ENCODE measurements around the gene RAB4B. TPM values are rescaled to one million over a fixed set of nuclear protein-coding genes. Genes with fewer than 3 reads are reported as not detected.

The RAB4B gene
- total RNA-seq, 2 experiments from 2014 or later: 26.6 to 26.9 TPM

DNA sequence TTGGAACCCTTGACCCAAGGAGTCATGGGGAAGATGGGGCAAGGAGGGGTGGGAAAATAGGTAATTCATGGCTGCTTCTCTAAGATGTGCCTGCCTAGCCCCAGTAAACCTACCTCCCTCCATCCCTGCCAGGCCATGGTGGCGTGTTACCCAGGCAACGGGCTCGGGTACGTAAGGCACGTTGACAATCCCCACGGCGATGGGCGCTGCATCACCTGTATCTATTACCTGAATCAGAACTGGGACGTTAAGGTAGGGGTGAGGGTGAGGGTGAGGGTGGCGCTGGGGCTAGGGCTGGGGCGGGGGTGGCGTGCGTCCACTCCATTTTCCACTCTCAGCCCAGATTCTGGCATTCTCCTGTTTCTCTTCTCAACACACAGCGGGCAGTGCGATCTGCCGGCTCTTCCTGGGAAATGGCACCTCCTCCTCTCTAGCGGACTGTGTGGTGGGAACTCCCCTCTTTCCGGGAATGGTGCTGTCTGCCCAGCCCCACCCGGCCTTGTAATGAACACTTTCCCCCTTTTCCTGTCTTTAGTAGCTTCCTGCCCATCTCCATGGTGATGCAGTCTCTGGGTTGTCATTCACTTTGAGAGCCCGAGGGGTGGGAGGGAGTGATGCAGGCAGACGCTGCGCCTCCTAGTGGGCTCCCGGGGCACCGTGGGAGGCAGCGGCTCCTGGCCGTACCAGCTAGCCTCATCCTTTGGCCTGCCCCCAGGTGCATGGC is 28.5 kb downstream of the RAB4B start:
- no peaks in the 10 kb centered on the region for H3K27me3 Mint-ChIP-seq
- Histone ChIP-seq H3K36me3 (ENCODE audit: insufficient read depth, low read length) (peaks cover 51% of the 10 kb centered on the region), H3K4me3 (ENCODE audit: low read length) (peak overlapping the region; percentile 24), H3K4me1 (ENCODE audit: insufficient read depth, low read length) (peaks cover 100% of the 10 kb centered on the region), H3K9me3 (ENCODE audit: control insufficient read depth in 1 of 2, insufficient read depth in 1 of 2, low read length in 2 of 2) (no peaks in the 10 kb centered on the region), H3K27me3 (ENCODE audit: control insufficient read depth in 1 of 2, insufficient read depth in 2 of 2, low read length in 2 of 2) (no peaks in the 10 kb centered on the region), H3K27ac (ENCODE audit: low read depth in 1 of 2, low read length in 2 of 2) (peak overlapping the region; percentile 86 to 88)
- DNase-seq (peak; percentile 66 to 95 (median 75)), ATAC-seq (ENCODE audit: poor library complexity) (peak; percentile 47)
- intact Hi-C loops (cut with DNase I, micrococcal nuclease): no loop called here
- peak overlapping the region; percentile 90 for H3K27ac Mint-ChIP-seq
- peak overlapping the region; percentile 96 for H3K4me3 Mint-ChIP-seq
- peaks cover 85% of the 10 kb centered on the region for H3K4me1 Mint-ChIP-seq (ENCODE audit: low read depth)
- peaks cover 72% of the 10 kb centered on the region for H3K36me3 Mint-ChIP-seq (ENCODE audit: low read depth)
- TF ChIP-seq, protein P1, sequence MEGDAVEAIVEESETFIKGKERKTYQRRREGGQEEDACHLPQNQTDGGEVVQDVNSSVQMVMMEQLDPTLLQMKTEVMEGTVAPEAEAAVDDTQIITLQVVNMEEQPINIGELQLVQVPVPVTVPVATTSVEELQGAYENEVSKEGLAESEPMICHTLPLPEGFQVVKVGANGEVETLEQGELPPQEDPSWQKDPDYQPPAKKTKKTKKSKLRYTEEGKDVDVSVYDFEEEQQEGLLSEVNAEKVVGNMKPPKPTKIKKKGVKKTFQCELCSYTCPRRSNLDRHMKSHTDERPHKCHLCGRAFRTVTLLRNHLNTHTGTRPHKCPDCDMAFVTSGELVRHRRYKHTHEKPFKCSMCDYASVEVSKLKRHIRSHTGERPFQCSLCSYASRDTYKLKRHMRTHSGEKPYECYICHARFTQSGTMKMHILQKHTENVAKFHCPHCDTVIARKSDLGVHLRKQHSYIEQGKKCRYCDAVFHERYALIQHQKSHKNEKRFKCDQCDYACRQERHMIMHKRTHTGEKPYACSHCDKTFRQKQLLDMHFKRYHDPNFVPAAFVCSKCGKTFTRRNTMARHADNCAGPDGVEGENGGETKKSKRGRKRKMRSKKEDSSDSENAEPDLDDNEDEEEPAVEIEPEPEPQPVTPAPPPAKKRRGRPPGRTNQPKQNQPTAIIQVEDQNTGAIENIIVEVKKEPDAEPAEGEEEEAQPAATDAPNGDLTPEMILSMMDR (IDR thresholded peaks at IDR 0.05): peak; percentile 79
- POLR2A ChIA-PET: interaction anchor here (0.6 to 4.2 kb wide), 10 partner anchors 8 to 530 kb away, joined by 3 to 59 read pairs (median 8); partner anchors contain the start of genes ACTMAP, COQ8B, EGLN2 and HNRNPUL1
- CTCF ChIA-PET: interaction anchor here (0.6 to 4.3 kb wide), 19 partner anchors 8 to 633 kb away, joined by 3 to 40 read pairs (median 4); partner anchors contain the start of genes ACTMAP, COQ8B, DMAC2 and EGLN2
- no peaks in the 10 kb centered on the region for H3K9me3 Mint-ChIP-seq

DNA sequence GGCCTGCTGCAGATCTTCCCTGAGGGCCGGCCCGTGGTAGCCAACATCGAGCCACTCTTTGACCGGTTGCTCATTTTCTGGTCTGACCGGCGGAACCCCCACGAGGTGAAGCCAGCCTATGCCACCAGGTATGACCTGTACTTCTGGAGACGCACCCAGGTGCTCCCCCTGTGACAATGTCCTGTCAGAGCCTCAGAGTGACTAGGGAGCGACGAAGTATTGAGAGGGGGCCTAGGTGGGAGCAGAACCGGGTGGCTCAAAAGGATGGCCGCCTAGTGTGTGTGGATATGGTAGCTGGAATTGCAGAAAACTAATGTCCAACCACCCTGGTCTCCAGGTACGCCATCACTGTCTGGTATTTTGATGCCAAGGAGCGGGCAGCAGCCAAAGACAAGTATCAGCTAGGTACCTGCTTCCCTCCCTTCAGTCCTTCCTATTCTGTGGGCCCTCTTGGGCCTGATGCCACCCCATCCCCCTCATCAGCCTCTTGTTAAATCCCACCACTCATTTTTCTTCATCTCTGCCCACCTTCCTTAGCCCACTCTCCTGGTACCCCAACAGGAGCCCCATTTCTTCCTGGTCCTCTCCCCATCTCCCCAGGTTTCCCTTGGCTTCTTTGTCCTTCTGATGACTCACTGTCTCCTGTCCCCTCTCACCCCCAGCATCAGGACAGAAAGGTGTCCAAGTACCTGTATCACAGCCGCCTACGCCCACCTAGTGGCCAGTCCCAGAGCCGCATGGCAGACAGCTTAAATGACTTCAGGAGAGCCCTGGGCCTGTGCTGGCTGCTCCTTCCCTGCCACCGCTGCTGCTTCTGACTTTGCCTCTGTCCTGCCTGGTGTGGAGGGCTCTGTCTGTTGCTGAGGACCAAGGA is 29.3 kb downstream of the RAB4B start:
- Mint-ChIP-seq H3K27ac (peak overlapping the region; percentile 90), H3K36me3 (ENCODE audit: low read depth) (peaks cover 67% of the 10 kb centered on the region), H3K4me3 (peak overlapping the region; percentile 96), H3K9me3 (no peaks in the 10 kb centered on the region), H3K27me3 (no peaks in the 10 kb centered on the region), H3K4me1 (ENCODE audit: low read depth) (peaks cover 85% of the 10 kb centered on the region)
- peak overlapping the region; percentile 24 for H3K4me3 ChIP-seq (ENCODE audit: low read length)
- peaks cover 100% of the 10 kb centered on the region for H3K4me1 ChIP-seq (ENCODE audit: insufficient read depth, low read length)
- H3K36me3 ChIP-seq (ENCODE audit: insufficient read depth, low read length): peaks cover 51% of the 10 kb centered on the region
- DNase-seq (peak in 2 of 14 experiments; percentile 50 to 62), ATAC-seq (ENCODE audit: poor library complexity) (no peak)
- ChIA-PET CTCF (interaction anchor here (0.6 to 4.3 kb wide), 19 partner anchors 9 to 632 kb away, joined by 3 to 40 read pairs (median 4); partner anchors contain the start of genes ACTMAP, COQ8B, DMAC2 and EGLN2), POLR2A (interaction anchor here (0.6 to 4.2 kb wide), 9 partner anchors 9 to 530 kb away, joined by 3 to 59 read pairs (median 9); partner anchors contain the start of genes ACTMAP, COQ8B, EGLN2 and ITPKC)
- no peaks in the 10 kb centered on the region for H3K9me3 ChIP-seq (ENCODE audit: control insufficient read depth in 1 of 2, insufficient read depth in 1 of 2, low read length in 2 of 2)
- H3K27me3 ChIP-seq (ENCODE audit: control insufficient read depth in 1 of 2, insufficient read depth in 2 of 2, low read length in 2 of 2): no peaks in the 10 kb centered on the region
- TF ChIP-seq, protein P1 (IDR thresholded peaks at IDR 0.05): peak; percentile 58
- intact Hi-C loops (cut with DNase I, micrococcal nuclease): no loop called here
- peak overlapping the region; percentile 86 to 88 for H3K27ac ChIP-seq (ENCODE audit: low read depth in 1 of 2, low read length in 2 of 2)

DNA sequence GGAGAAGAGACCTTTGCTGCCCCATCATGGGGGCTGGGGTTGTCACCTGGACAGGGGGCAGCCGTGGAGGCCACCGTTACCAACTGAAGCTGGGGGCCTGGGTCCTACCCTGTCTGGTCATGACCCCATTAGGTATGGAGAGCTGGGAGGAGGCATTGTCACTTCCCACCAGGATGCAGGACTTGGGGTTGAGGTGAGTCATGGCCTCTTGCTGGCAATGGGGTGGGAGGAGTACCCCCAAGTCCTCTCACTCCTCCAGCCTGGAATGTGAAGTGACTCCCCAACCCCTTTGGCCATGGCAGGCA is 29.9 kb downstream of the RAB4B start:
- H3K9me3 ChIP-seq (ENCODE audit: control insufficient read depth in 1 of 2, insufficient read depth in 1 of 2, low read length in 2 of 2): no peaks in the 10 kb centered on the region
- peak overlapping the region; percentile 84 for H3K4me3 Mint-ChIP-seq
- H3K9me3 Mint-ChIP-seq: no peaks in the 10 kb centered on the region
- ATAC-seq (ENCODE audit: poor library complexity): no peak
- H3K4me1 ChIP-seq (ENCODE audit: insufficient read depth, low read length): peaks cover 94% of the 10 kb centered on the region
- H3K36me3 ChIP-seq (ENCODE audit: insufficient read depth, low read length): peaks cover 51% of the 10 kb centered on the region
- no peak overlapping the region for H3K4me3 ChIP-seq (ENCODE audit: low read length)
- H3K27ac Mint-ChIP-seq: peak overlapping the region; percentile 90
- TF ChIP-seq, protein P1 (IDR thresholded peaks at IDR 0.05): no peak
- peak overlapping the region; percentile 86 to 88 for H3K27ac ChIP-seq (ENCODE audit: low read depth in 1 of 2, low read length in 2 of 2)
- H3K27me3 ChIP-seq (ENCODE audit: control insufficient read depth in 1 of 2, insufficient read depth in 2 of 2, low read length in 2 of 2): no peaks in the 10 kb centered on the region
- ChIA-PET CTCF (interaction anchor here (2.2 to 4.3 kb wide), 4 partner anchors 10 to 145 kb away, joined by 11 to 40 read pairs (median 20); partner anchors contain the start of genes EGLN2, MIA and RAB4B), POLR2A (interaction anchor here (0.9 to 4.2 kb wide), 3 partner anchors 9 to 57 kb away, joined by 3 to 59 read pairs (median 24); partner anchors contain the start of genes EGLN2, RAB4B and SNRPA)
- intact Hi-C loops (cut with DNase I, micrococcal nuclease): no loop called here
- H3K27me3 Mint-ChIP-seq: no peaks in the 10 kb centered on the region
- H3K4me1 Mint-ChIP-seq (ENCODE audit: low read depth): peaks cover 82% of the 10 kb centered on the region
- no peak for DNase-seq
- peaks cover 66% of the 10 kb centered on the region for H3K36me3 Mint-ChIP-seq (ENCODE audit: low read depth)
